Head of caudate nucleus (tissue), 42 donors: ENCODE results near the gene SPINT2.
A peak's percentile ranks its signal among the peaks of the same experiment; 100 is the strongest.

Experiments used
- DNase-seq, 42 donors: peaks; one replicate each; pipeline versions ENCODE4 v3.0.0 to v3.0.0-alpha.2; 2020 to 2021; ENCODE audit warnings: mixed read lengths in 7 of 42
- intact Hi-C: fragments of 100-400 bp; cut with DNase I; formaldehyde crosslinking; loops from one replicate; pipeline ENCODE4 v1.15.0; 2022

SPINT2 gene

DNA sequence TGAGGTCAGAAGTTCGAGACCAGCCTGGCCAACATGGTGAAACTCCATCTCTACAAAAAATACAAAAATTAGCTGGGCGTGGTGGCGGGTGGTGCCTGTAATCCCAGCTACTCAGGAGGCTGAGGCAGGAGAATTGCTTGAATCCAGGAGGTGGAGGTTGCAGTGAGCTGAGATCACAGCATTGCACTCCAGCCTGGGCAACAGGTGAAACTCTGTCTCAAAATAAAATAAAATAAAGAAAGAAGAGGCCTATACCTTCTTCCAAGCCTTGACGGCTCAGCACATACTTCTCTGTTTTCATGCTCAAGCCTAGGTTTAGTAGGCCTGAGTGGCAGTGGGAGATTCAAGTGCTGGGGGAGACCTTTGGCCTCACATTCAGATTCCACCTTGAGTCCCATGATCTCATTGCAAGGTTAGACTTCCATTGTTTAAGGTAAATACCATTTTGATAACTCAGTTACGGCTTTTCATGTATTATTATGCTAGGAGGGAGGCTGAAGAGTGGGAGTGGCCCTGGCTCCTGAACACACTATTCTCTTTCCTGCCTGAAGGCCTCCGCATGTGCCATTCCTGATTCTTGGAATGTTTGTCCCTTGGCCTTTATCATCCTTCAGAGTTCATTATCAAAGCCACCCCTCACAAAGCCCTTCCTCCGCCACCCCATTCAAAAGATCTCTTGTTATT lies 1.6 kb upstream of the SPINT2 start:
- intact Hi-C loops: no loop called here
- no peak for DNase-seq

DNA sequence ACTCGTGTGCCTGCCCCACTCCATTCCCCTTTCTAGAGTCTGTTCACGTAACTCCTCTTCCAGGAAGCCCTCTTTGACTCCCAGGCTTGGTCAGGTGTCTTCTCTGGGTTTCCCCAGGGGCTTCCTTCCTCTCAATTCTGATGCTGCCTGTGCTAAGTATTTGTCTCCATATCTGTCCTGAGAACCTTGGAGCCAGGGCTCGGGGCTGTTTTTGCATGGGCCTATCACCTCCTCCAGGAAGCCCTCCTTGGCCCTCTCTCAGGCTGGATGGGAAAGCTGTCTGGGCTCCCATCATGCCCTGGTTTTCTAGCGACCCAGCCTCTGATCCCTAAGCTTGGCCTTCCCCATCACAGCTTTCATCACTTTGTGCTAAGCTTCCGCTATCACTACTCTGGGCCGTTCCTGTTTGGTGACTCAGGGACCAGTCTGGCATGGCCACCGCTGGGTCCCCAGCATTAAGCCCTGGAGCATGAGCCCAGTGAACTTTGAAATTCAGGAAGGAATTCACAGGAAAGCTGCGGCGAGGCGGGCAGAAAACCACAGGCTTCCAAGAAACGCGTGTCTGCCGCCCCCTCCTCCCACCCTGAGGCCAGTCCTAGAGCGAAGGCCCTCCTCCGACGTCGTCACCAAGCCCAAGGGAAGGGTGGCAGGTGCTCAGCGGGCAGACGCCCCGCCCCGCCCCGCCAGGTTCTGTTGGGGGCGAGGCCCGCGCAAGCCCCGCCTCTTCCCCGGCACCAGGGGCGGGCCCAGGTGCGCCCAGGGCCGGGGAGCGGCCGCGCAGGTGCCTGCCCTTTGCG lies 486 bp upstream of the SPINT2 start:
- DNase-seq: peak in 17 of 42 donors; percentile 57 to 88 (median 70)
- intact Hi-C loops: no loop called here

DNA sequence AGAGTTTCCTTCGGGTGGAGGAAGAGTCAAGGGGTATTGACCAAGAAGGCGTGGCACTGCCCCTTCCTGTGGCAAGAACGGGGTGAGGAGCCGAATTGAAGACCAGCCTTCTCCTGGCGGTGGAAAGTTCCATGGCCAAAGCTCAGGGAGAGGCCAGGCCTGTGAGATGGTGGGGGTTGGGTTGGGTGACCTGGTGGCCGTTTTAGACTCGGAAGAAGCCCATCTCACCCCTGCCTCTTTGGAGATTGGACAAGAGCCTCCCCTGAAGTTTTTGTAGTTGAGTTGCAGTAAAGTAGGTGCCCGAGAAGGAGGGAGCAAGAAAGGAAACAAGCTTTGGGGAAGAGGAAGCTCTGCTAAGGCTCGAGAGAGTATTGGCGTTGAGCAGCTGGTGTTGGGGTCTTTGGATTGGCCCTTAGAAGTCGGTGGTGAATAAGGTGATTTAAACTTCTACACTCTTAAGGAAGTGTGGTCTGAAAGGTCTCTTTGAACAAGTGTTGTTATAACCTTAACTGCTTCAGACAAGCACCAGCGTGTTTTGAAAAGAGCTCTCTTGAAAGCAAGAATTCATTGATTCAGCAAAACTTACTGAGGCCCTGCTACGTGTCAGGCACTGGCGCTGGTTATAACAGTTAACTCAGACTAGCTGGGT lies 964 bp downstream of the SPINT2 start:
- intact Hi-C loops: no loop called here

DNA sequence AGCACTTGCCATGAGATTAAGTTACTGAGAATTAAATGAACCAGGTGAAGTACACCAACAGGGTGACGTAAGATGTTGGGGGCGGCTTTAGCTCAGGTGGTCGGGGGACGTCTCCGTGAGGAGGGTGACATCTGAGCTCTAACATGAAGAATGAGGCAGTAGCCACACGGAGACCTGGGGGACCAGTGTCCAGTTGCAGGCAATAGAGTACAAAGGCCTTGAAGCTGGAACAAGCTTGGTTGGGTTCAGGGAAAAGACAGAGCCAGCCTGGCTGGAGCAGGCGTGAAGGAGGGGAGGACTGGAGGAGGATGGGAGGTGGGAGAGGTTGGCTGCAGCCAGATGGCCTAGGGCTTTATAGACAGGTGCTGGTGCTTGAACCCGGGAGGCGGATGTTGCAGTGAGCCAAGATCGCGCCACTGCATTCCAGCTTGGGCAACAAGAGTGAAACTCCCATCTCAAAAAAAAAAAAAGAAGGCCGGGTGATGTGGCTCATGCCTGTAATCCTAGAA lies 1.6 kb downstream of the SPINT2 start:
- DNase-seq: no peak
- intact Hi-C loops: no loop called here

More for the DNA sequence above, 964 bp downstream of the SPINT2 start:
- peak in 1 of 42 donors; percentile 31 for DNase-seq

DNA sequence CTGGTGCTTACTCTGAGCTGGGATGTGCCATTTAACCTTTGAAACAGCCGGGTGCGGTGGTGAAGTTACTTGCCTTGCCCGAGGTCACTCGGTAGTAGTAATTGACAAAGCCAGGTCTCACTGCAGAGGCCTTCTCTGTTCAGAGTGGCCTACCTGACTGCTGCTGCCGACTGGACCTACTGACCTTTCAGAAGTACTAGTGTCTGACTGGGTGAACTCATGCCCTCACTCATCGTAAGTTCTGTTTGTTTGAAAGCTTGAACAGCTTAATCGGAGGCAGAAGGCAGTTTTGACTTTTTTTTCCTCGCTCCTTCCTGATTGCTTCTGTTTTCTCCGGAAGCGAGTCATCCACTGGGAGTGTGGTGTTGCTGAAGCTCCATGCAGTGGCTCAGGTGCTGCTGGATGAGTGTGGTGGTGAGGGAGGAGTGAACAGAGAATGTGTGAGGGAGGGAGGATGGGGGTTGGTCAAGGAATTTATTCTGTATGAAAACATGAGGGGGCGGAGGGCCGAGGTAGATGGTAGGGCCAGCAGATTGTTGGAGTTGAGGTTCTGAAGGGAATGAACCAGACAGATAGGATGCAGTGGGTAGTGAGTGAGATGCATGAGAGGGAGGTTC lies 2.7 kb downstream of the SPINT2 start:
- DNase-seq: no peak
- intact Hi-C loops: no loop called here

DNA sequence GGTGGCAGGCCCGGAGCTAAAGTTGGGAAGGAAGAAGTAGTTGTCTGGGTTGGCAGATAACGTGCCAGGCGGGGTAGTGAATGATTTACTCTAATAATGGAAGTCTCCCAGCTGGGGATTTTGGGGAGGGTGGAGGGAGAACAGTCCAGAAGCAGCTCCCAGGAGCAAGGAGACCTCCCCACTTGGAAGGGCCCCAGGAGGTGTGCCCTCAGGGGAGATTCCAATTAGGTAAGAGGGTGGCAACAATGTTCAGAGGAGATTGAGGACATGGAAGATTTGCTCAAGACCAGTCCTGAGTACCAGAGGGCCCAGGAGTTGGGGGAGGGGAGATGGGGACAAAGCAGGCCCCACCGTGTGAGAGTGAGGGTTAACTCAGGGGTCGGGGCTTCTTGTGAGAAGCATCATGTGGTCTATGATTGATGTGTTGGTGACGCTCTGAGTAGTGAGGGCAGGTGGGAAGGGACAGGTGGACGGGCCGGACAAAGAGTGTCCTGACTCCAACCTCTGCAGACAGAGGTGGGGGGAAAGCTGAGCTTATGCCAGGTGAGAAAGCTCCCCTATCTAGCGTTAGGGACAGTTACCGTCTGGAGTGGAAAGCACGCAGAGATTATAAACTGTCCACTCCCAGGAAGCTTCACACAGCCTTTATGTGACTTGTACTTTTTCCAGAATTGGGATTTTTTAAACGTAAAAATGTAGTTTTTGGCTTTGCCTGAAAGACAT lies 3.5 kb downstream of the SPINT2 start:
- no peak for DNase-seq
- intact Hi-C loops: no loop called here

DNA sequence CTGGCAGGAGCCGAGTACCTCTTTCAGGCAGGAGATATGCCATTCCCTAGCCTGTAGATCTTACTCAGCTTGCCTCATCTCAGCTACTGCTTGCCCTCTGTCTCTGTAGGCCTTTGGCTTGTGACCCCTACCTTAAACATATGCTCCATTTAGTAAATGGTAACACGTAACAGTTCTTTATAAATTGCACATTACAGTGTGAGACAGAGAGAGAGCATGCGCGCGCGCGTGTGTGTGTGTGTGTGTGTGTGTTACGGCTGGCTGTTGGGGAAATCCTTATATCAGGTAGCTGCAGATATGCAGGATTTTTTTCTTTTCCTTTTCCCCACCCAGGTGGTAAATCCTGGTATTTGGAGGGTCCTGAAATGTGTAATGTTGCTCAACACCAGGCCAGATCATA lies 4.2 kb downstream of the SPINT2 start:
- DNase-seq: no peak
- intact Hi-C loops: no loop called here

DNA sequence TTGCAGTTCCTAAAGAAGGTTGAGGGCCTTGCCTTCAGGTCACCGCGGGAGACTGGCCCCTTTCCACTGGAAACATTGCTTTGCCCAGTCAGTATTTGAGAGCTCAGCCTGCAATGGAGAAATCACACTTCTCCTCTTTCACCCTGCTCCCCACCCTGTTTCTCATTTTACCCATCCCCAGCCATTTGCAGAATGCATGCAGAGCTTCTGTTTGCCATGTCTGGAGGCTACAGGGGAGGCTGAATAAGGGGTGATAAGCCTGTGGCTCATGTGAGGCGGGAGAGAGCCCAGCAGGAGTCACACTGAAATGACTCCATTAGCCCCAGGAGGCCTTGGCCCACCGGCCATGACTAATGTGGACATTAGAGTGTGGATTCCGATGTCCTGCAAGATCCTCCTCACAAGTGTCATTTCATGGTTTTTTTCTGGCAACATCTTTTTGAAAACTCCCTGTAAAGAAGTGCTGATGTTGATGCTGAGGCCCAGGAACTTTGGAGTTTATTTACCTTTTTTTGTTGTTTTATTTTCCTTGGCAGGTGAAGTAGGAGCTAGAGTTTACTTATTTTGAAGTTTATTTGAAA lies 6.3 kb downstream of the SPINT2 start:
- DNase-seq: no peak
- intact Hi-C loops: no loop called here

DNA sequence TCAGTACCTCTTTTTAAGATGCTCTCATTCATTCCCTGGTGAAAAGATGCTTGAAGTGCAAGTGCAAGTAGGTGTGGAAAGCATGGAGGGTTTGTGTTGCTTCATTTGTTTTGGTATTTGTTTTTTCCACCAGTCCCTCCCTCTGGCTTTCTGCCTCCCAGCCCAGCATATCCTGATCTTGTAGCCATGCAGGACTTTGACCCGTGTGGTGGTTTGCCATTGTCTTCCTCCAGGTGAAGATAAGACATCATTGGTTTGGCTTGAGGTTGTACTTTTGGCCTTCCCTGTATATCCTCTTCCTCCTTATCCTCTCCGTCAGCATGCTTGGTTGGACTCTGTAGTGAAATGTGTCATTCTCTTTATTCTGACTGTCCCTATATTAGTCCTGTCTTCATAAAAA lies 9.1 kb downstream of the SPINT2 start:
- intact Hi-C loops: no loop called here
- DNase-seq: no peak

DNA sequence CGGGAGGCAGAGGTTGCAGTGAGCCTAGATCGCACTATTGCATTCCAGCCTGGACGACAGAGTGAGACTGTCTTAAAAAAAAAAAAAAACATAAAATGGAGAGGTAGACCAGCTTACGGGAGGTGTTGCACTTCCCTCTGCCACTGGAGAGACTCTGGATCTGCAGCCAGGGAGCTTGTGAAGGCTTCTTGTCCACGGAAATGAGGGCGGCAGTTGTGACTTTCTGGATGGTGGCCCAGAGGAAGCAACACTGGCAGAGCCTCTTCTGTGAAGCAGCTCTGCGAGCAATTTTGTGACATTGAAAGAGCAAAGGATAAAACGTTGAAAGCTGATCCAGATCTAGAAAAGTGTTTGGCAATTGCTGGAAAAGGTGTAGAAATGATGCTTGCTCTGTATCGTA lies 10.4 kb downstream of the SPINT2 start:
- intact Hi-C loops: no loop called here
- DNase-seq: peak; percentile 47 to 88 (median 76)

DNA sequence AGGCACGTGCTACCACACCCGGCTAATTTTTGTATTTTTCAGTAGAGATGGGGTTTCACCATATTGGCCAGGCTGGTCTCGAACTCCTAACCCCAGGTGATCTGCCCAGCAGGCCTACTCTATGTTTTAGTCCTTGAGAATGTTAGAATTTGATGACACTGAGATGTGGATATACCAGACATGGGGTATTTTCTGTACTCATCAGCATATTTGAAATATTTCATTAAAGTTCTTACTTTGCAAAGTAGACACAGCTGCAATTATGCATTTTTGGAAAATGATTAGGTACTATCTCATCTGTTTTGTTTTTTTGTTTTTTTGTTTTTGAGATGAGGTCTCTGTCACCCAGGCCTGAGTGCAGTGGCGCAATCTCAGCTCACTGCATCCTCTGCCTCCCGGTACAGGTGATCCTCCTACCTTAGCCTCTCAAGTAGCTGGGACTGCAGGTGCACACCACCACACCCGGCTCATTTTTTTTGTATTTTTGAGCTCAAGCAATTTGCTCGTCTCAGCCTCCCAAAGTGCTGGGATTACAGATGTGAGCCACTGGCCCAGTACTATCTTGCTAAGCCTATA lies 12.7 kb downstream of the SPINT2 start:
- no peak for DNase-seq
- intact Hi-C loops: no loop called here

DNA sequence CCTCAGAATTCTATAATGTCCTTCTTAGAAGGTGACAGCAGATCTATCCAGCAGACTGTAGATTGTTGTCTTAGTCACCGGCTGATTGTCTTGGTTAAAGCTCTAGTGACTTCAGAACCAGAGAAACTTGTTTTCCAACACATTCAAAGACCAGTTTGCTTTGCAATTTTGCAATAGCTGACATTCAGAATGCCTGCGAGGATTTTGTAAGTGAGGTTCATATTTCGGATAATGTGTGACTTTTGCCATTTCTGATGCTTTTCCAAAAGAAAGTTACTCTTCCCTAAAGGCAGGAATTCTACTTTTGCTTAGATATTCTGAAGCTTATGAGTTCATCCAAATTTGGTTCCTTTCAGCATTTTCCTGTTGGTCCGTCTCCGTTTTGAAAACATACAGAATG lies 13.2 kb downstream of the SPINT2 start:
- no peak for DNase-seq
- intact Hi-C loops: no loop called here

DNA sequence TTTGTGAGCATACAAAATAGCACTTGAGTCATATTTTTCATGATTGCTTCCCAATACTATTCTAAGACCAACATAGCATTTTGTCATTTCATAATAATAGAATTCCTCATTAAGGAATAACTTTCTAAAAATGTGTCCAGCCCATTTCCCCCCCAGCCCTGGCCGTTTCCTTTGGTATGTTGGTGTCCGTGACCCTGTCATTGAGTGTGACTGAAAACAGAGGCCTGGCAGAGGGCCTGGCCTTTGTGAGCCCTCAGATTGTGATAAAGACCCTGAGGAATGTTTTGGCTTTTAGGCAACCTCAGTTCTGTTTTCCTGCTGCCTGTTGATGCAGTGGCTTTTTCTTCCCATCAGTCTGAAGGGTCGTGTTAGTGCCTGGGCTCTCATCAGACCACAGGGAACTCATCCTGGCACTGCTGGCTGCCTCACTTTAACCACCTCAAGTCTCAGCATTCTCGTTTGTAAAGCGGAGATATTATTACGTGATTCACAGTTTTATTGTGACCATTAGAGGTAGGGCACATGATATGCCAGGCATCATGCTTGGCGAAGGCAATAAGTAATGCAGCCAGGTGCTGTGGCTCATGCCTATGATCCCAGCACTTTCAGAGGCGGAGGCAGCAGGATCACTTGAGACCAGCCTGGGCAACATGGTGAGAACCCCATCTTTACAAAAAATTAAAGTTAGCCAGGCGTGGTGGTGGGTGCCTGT lies 13.8 kb downstream of the SPINT2 start:
- DNase-seq: no peak

DNA sequence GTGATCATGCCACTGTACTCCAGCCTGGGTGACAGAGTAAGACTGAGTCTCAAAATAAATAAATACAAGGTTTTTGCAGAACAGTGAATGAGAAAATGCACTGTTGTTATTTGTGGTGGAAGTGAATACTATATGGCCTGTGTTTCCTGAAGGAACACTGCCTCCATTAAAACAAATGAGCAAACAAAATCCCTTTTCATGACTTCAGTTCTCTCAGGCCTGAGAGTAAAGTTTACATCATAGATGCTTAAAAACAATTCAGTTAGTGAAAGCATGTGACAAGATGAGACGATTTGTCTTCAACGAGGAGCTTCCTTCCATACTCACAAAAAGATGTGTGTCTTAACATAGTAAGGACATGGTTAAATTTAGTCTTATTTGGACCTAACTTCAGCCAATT lies 14.4 kb downstream of the SPINT2 start:
- DNase-seq: no peak
- intact Hi-C loops: no loop called here

More for the DNA sequence above, 13.8 kb downstream of the SPINT2 start:
- intact Hi-C loops: no loop called here

DNA sequence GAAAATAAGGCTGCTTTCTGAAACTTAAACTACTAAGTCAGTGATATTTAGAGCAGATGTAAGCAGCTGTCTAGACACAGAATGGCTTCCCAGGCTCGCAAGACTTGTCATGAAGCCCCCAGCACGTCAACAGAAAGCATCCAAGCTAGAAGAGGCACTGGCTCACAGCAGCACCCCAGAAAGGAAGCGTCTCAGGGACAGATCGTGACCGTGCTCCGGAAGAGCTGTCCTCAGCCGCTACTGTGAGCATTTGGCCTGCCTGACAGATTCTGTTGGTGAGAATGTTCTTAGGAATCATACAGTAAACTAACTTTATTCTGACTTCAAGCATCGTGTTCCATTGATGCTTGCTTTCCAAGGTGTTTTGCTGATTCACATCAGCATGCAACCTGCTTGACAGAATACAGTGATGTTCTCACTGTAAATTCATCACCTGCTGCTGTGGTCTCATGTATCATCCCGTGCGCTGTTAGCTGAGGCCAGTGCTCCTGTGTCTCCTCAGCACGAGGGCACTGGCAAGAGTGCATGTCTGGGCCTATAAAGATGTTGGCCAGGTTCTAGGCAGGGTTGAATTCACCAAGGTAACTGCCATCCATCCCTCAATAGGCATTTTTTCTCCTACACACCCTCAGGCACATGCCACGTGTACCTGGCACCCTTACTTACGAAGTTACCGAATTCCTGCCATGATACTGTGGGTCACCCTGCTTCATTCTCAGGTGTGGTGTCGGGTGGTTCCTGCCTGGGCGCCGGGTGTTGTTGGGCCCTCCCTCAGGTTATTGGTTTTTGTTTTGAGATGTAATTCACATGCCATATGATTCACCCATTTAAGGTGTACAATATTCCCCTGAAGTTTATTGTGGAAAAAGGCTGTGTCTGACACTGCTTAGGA lies 15.9 kb downstream of the SPINT2 start:
- intact Hi-C loops: no loop called here
- no peak for DNase-seq

DNA sequence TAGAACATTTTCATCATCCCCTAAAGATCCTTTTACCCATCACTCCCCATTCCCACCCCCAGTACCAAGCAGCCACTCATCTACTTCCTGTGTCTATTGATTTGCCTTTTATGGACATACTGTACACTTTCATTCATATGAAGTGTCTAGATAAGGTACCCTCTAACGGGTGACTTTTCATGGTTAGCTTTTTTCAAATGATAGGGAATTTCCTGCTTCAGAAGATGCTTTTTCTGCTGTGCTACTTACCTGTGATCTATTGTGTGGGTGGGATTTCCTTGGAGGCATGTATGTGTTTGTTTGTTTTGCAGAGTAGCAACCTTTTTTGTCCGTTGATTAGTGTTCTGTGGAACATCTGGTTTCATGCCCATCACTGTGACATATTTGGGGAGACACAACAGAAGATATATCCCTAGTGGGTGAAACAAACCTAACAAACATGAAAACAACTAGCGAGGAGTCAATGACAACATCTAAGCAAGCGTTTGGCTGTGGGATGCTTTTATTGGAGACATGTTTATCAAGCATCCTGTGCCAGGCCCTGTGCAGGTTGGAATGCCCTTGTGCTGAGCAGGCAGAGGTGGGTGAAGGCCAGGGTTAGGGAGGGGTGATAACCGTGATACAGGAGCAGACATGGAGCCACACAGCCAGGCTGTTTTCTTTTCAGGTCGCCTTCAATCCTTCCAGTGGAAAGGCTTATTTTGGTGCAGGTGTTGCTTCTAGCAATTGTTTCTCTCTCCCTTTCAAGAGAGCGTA lies 17.6 kb downstream of the SPINT2 start:
- intact Hi-C loops: no loop called here

More for the DNA sequence above, 17.6 kb downstream of the SPINT2 start:
- DNase-seq: peak in 1 of 42 donors; percentile 21
